ENCODE data around the gene ERCC8. TPM values are rescaled to one million over a fixed set of nuclear protein-coding genes. Genes with fewer than 3 reads are reported as not detected.

The ERCC8 gene
- total and polyA plus RNA-seq, 9 of the 15 experiments (the other 6 are each of a cell fraction or from before 2014, with no cell fraction given), result 10.1 to 41.8 (median 24.4) TPM

DNA sequence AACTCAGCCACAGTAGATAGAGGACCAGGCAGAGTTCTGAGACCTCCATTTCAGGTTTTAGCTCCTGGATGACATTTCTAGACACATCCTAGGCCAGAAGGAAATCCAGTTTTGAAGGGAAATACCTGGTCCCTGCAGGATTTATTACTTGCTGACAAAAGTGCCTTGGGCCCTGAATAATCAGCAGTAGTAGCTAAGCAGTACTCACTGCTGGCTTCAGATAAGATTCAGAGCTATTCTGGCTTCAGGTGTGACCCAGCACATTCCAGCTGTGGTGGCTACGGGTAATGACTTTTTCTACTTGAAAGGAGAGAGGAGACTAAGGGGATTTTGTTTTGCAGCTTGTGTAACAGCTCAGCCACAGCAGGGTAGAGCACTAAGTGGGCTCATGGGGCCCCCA, 34.1 kb upstream of the ERCC8 start:
- 0% methylated on average over 1 of the region's 1 CpG for WGBS (ENCODE audit: insufficient coverage, low coverage, missing lambda C conversion rate)
- peak in 3 of 4 experiments; percentile 23 to 89 (median 78) for DNase-seq (ENCODE audit: extremely low read depth in 1 of 4, low spot score in 3 of 4)
- H4K20me1 ChIP-seq (replicated peaks; ENCODE audit: control insufficient read depth, insufficient read depth, low read length), result peaks cover 17% of the 10 kb centered on the region
- no peaks in the 10 kb centered on the region for H3K9me3 ChIP-seq (replicated peaks; ENCODE audit: control insufficient read depth, insufficient read depth, low read depth, low read length)
- peaks cover 24 to 29% of the 10 kb centered on the region in 2 experiments for H3K4me1 ChIP-seq (replicated peaks in 1 of 2; ENCODE audit: control insufficient read depth in 2 of 2, insufficient read depth in 2 of 2, low read length in 2 of 2)
- no peaks in the 10 kb centered on the region for H3K9me1 ChIP-seq (ENCODE audit: control insufficient read depth, insufficient read depth, low read length)
- no peak overlapping the region for H3K4me3 ChIP-seq
- intact Hi-C loops (cut with micrococcal nuclease) (no loop called here), in situ Hi-C loops (cut with MboI) (no loop called here)
- ChIA-PET POLR2A (interaction anchor here (1.0 to 1.3 kb wide), 3 partner anchors 9 to 34 kb away, joined by 3 read pairs; partner anchors contain the start of genes ERCC8 and NDUFAF2), CTCF (ENCODE audit: low intra/inter-chr PET ratio) (no interaction called here)
- H2AFZ ChIP-seq (ENCODE audit: low read depth, low read length), result no peak overlapping the region
- peaks cover 40% of the 10 kb centered on the region for H3K79me2 ChIP-seq (ENCODE audit: control insufficient read depth, insufficient read depth, low read length)
- H3K9ac ChIP-seq (ENCODE audit: insufficient read depth in 1 of 2, low read depth in 2 of 2, low read length in 2 of 2), result peak overlapping the region in 1 of 2 experiments; percentile 5; a peak in 1 of 4 replicates
- H3K27ac ChIP-seq (ENCODE audit: extremely low read depth, low read depth, low read length), result peak overlapping the region; percentile 57; the same call in 2 of the 3 replicates
- BruUV-seq (replicated peaks), result no TSS peak
- no peaks in the 10 kb centered on the region for H3K27me3 ChIP-seq (ENCODE audit: control insufficient read depth in 2 of 2, insufficient read depth in 2 of 2, low read length in 2 of 2)
- H3K4me2 ChIP-seq (ENCODE audit: insufficient read depth, low read length), result peak overlapping the region; percentile 65
- peak; percentile 93 for ATAC-seq
- H3K36me3 ChIP-seq (ENCODE audit: control insufficient read depth, insufficient read depth, low read length), result peaks cover 5% of the 10 kb centered on the region; the same call in 2 of the 3 replicates
- peak; percentile 90 for FAIRE-seq
- TF ChIP-seq, protein P1, sequence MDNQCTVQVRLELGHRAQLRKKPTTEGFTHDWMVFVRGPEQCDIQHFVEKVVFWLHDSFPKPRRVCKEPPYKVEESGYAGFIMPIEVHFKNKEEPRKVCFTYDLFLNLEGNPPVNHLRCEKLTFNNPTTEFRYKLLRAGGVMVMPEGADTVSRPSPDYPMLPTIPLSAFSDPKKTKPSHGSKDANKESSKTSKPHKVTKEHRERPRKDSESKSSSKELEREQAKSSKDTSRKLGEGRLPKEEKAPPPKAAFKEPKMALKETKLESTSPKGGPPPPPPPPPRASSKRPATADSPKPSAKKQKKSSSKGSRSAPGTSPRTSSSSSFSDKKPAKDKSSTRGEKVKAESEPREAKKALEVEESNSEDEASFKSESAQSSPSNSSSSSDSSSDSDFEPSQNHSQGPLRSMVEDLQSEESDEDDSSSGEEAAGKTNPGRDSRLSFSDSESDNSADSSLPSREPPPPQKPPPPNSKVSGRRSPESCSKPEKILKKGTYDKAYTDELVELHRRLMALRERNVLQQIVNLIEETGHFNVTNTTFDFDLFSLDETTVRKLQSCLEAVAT (IDR thresholded peaks at IDR 0.05), result peak in 1 of 2 experiments; percentile 77; a peak in 1 of 4 replicates
- 0 out of 4 replicates have a peak, but pooled peaks of 1 of the 2 experiments have one; percentile 36 for TF ChIP-seq MAZ (CRISPR knock-in tag; conservative IDR thresholded peaks at IDR 0.05 in 1 of 2, IDR thresholded peaks at IDR 0.05 in 1 of 2)
- peak; percentile 97 for TF ChIP-seq ZEB2 (IDR thresholded peaks at IDR 0.05)
- TF ChIP-seq C11orf30 (IDR thresholded peaks at IDR 0.05; ENCODE audit: low read depth), result peak; percentile 87
- no peak for TF ChIP-seq ATF2 (CRISPR knock-in tag; IDR thresholded peaks at IDR 0.05)
- peak; percentile 72 for TF ChIP-seq MAFF (IDR thresholded peaks at IDR 0.05; ENCODE audit: low read length)
- peak; percentile 50; the same call in 1 of the 2 replicates for TF ChIP-seq BHLHE40 (IDR thresholded peaks at IDR 0.05; ENCODE audit: low read length)
- TF ChIP-seq, protein P2, sequence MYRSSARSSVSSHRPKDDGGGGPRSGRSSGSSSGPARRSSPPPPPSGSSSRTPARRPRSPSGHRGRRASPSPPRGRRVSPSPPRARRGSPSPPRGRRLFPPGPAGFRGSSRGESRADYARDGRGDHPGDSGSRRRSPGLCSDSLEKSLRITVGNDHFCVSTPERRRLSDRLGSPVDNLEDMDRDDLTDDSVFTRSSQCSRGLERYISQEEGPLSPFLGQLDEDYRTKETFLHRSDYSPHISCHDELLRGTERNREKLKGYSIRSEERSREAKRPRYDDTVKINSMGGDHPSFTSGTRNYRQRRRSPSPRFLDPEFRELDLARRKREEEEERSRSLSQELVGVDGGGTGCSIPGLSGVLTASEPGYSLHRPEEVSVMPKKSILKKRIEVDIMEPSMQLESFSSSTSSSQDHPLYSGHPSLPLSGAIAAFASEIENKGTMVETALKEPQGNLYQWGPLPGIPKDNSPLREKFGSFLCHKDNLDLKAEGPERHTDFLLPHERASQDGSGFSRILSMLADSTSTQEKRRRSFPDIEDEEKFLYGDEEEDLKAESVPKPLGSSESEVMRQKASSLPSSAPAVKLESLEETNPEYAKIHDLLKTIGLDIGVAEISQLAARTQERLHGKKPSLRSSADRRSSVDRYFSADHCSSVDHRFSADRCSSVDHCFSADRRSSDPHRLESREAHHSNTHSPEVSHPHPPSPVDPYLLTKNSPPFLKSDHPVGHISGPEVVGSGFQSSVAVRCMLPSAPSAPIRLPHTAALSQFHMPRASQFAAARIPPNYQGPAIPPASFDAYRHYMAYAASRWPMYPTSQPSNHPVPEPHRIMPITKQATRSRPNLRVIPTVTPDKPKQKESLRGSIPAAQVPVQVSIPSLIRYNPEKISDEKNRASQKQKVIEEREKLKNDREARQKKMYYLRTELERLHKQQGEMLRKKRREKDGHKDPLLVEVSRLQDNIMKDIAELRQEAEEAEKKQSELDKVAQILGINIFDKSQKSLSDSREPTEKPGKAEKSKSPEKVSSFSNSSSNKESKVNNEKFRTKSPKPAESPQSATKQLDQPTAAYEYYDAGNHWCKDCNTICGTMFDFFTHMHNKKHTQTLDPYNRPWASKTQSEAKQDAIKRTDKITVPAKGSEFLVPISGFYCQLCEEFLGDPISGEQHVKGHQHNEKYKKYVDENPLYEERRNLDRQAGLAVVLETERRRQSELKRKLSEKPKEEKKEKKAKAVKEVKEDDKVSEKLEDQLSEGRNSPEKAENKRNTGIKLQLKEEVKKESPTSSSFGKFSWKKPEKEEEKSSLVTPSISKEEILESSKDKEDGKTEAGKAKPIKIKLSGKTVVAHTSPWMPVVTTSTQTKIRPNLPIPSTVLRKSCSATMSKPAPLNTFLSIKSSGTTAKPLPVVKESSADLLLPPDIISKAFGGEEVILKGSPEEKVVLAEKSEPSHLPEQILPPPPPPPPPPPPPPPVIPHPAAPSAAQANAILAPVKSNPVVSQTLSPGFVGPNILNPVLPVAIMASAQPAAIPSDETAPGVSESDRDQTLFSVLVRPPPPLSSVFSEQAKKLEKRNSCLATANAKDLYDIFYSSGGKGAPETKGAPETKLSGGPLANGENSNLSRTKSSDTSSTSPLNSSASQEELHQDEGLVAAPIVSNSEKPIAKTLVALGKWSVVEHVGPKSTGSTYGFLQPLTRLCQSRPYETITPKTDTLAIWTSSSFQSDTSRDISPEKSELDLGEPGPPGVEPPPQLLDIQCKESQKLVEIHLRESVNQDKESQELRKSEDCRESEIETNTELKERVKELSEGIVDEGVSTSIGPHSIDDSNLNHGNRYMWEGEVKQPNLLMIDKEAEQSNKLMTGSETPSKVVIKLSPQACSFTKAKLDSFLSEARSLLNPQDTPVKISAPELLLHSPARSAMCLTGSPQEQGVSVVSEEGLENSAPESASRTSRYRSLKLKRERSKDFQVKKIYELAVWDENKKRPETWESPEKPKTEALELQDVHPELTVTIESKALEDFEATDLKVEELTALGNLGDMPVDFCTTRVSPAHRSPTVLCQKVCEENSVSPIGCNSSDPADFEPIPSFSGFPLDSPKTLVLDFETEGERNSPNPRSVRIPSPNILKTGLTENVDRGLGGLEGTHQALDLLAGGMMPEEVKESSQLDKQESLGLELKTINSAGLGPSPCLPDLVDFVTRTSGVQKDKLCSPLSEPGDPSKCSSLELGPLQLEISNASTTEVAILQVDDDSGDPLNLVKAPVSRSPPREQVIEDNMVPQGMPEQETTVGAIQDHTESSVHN (IDR thresholded peaks at IDR 0.05; ENCODE audit: borderline replicate concordance in 1 of 2, low read depth in 1 of 2), result 0 out of 4 replicates have a peak, but pooled peaks of 1 of the 2 experiments have one; percentile 45
- TF ChIP-seq NCOA2 (IDR thresholded peaks at IDR 0.05; ENCODE audit: partially characterized antibody in 2 of 2), result peak in 1 of 2 experiments; percentile 47
- TF ChIP-seq NFATC3 (IDR thresholded peaks at IDR 0.05), result 0 out of 2 replicates have a peak, but pooled peaks have one; percentile 52
- TF ChIP-seq MAFG (tag; conservative IDR thresholded peaks at IDR 0.05), result peak; percentile 81

Measured in K562 (cell line).